ENCODE data around the gene CAPN12.

The CAPN12 gene

DNA sequence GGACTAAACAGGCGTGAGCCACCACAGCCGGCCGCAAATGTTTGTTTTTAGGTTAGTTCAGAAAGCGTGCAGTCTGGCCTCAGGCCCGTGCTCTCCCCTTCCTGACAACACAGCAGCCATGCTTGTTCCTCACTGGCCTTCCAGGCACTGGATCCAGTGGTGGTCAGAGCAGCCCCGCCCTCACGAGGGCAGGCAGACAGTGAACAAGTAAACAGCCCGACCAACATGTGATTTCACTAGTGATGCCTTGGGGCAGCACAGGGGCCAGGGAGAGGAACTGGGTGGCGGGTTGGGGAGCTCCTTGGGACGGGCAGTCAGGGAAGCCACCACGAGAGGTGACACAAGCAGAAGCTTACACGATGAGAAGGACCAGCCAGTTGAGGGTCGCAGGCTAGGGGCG lies 40.8 kb downstream of the CAPN12 start:
- Histone ChIP-seq H2AFZ (ENCODE audit: low read depth, low read length) (no peak overlapping the region), H3K27me3 (ENCODE audit: insufficient read depth, low read length) (no peaks in the 10 kb centered on the region), H3K4me3 (ENCODE audit: low read length) (no peak overlapping the region), H3K36me3 (ENCODE audit: insufficient read depth, low read length) (peaks cover 75% of the 10 kb centered on the region), H3K4me1 (ENCODE audit: insufficient read depth, low read length) (peaks cover 8% of the 10 kb centered on the region), H3K9me3 (ENCODE audit: low read length) (no peaks in the 10 kb centered on the region)

DNA sequence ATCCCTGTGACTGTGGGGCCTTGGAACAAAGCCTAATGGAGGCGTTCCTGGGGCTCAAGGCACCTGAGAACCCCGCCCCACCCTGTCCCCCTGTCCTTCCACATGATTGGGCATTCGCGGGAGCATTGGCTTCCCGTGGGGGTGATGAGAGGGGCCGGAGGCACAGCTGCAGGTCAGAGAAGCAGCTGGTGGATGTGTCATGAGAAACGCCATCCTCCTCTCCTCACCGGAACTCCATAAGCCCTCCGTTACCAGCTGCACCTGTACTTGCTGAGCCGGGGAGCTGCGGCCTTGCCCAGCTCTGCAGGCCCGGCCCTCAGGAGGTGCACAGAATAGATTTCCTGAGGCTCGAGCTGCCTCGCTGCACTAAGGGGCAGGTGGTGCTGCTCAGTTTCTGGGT lies 42.0 kb downstream of the CAPN12 start:
- Histone ChIP-seq H3K27me3 (ENCODE audit: insufficient read depth, low read length) (no peaks in the 10 kb centered on the region), H3K4me3 (ENCODE audit: low read length) (no peak overlapping the region), H2AFZ (ENCODE audit: low read depth, low read length) (no peak overlapping the region), H3K36me3 (ENCODE audit: insufficient read depth, low read length) (peaks cover 64% of the 10 kb centered on the region), H3K9me3 (ENCODE audit: low read length) (no peaks in the 10 kb centered on the region), H3K4me1 (ENCODE audit: insufficient read depth, low read length) (peaks cover 20% of the 10 kb centered on the region)

DNA sequence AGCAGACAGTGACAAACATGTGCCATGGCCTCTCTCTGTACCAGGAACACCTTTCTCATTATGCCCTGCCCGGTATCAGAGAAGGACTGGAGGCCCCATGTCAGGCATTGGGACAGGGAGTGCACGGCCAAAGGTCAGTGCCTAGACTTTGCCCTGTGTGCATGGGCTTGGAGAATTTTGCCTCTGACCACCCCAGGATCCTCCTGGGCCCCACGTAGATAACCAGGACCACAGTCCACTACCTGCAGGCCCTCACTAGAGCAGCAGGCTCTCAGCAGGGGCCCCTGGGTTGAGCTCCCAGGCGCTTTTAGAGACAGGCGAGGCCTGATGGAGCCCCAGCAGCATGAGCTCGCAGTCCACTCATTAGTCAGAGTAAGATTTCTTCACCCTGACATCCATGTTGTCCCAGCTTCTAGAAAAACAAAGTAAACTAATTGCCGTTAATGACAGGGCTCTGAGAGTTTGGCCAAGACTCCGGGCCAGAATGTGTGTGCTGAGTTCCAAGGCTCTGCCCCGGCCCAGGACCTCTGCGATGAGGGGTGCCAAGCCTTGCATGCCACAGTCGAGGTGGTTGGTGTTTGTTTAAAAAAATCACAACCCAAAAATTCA lies 42.7 kb downstream of the CAPN12 start:
- H3K27me3 ChIP-seq (ENCODE audit: insufficient read depth, low read length), result no peaks in the 10 kb centered on the region
- H3K36me3 ChIP-seq (ENCODE audit: insufficient read depth, low read length), result peaks cover 57% of the 10 kb centered on the region

DNA sequence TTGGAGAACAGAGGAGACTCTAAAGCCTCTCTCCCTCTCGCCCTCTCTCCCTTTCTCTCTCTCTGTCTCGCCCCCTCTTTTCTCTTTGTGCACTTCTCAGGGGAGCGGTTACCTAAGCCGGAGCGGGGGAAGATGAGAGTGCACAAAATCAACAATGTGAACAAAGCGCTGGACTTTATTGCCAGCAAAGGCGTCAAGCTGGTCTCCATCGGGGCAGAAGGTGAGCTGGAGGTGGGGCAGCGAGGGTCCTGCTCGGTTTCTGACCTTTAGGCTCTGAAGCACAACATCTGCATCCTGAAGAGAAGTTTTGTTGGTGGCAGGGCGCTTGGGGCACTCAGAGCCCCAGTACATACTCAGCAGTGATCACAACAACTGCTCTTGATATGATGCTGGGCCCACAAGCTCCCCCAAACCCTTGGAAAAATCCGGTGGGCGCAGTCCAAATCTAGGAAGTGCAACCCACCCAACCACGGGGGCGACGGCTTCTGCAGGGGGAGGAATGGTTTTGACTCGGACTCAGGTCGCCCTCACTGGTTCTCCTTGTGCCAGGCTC lies 43.3 kb downstream of the CAPN12 start:
- H2AFZ ChIP-seq (ENCODE audit: low read depth, low read length), result no peak overlapping the region
- no peaks in the 10 kb centered on the region for H3K9me3 ChIP-seq (ENCODE audit: low read length)
- no peaks in the 10 kb centered on the region for H3K27me3 ChIP-seq (ENCODE audit: insufficient read depth, low read length)
- H3K36me3 ChIP-seq (ENCODE audit: insufficient read depth, low read length), result peaks cover 51% of the 10 kb centered on the region
- peaks cover 20% of the 10 kb centered on the region for H3K4me1 ChIP-seq (ENCODE audit: insufficient read depth, low read length)
- no peak overlapping the region for H3K4me3 ChIP-seq (ENCODE audit: low read length)

More for the DNA sequence above, 42.7 kb downstream of the CAPN12 start:
- Histone ChIP-seq H2AFZ (ENCODE audit: low read depth, low read length) (no peak overlapping the region), H3K4me3 (ENCODE audit: low read length) (no peak overlapping the region), H3K9me3 (ENCODE audit: low read length) (no peaks in the 10 kb centered on the region), H3K4me1 (ENCODE audit: insufficient read depth, low read length) (peaks cover 20% of the 10 kb centered on the region)

DNA sequence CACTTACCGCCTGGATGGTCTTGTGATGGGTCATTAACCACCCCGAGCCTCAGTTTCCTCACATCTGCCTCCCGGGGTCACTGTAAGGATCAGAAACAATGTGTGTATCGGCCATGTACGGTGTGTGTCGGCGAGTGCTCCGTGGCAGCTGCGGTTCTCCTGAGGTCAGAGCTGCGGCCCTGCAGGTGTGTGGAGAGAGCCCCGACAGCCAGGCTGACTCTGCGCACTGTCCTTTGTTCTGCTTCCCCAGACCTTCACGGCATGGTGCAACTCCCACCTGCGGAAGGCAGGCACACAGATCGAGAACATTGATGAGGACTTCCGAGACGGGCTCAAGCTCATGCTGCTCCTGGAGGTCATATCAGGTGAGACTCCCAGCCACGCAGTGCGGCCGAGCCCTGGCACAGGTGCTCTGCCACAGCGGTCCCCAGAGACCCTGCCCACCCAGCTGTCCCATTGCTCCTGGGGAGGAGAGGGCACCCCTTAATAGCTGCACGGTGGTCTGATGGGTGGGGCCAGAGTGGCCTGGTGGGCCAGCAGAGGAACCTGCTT lies 43.8 kb downstream of the CAPN12 start:
- H3K36me3 ChIP-seq (ENCODE audit: insufficient read depth, low read length), result peaks cover 46% of the 10 kb centered on the region
- H3K4me1 ChIP-seq (ENCODE audit: insufficient read depth, low read length), result peaks cover 21% of the 10 kb centered on the region
- no peak overlapping the region for H3K4me3 ChIP-seq (ENCODE audit: low read length)
- H3K27me3 ChIP-seq (ENCODE audit: insufficient read depth, low read length), result no peaks in the 10 kb centered on the region
- H3K9me3 ChIP-seq (ENCODE audit: low read length), result no peaks in the 10 kb centered on the region
- H2AFZ ChIP-seq (ENCODE audit: low read depth, low read length), result no peak overlapping the region

DNA sequence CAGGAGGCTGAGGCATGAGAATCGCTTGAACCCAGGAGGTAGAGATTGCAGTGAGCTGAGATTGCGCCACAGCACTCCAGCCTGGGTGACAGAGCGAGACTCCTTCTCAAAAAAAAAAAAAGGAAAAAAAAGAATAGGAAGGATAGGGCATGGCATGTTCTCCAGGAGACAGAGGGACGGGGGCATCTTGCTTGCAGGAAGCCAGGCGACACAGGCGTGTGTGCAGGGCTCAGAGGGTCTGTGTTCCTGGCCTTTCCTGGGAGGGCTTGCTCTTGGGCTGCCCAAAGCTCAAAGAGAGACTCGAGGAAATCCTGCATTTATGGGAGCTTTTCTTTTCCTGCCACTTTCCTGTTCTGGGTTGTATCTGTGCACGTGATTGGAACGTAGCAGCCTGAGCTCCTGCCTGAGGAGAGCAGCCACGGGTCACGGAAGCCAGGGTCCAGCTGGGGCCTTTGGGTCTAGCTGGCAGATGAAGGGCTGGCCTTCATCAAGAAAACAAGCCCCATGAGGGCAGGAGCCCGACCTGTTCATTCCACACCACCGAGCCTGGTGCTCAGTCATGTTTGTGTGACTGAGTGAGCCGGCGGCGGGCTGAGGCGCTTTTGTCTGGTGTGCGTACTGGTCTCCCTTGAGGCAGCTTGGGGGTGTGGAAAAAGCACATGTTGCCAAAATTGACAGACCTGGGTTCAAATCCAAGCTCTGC lies 44.5 kb downstream of the CAPN12 start:
- peaks cover 42% of the 10 kb centered on the region for H3K36me3 ChIP-seq (ENCODE audit: insufficient read depth, low read length)

DNA sequence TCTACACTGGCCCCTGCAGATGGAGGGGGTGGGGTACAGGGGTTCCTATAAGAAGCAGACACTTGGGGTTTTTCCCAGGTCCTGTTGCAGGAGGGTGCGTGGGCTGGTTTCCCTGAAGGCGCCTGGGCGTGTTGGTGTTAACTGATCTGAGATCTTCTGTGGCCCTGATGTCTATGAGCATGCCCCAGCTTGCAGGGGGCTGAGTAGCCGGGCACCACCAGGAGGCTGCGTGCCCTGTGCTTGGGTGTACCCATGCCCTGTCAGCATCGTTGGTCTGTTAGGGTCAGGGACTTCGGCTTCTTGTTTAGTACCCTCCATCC lies 45.3 kb downstream of the CAPN12 start:
- H3K9me3 ChIP-seq (ENCODE audit: low read length), result no peaks in the 10 kb centered on the region
- H3K4me3 ChIP-seq (ENCODE audit: low read length), result no peak overlapping the region
- peaks cover 23% of the 10 kb centered on the region for H3K4me1 ChIP-seq (ENCODE audit: insufficient read depth, low read length)
- no peak overlapping the region for H2AFZ ChIP-seq (ENCODE audit: low read depth, low read length)
- peaks cover 34% of the 10 kb centered on the region for H3K36me3 ChIP-seq (ENCODE audit: insufficient read depth, low read length)
- H3K27me3 ChIP-seq (ENCODE audit: insufficient read depth, low read length), result no peaks in the 10 kb centered on the region

More for the DNA sequence above, 44.5 kb downstream of the CAPN12 start:
- Histone ChIP-seq H3K4me3 (ENCODE audit: low read length) (no peak overlapping the region), H3K9me3 (ENCODE audit: low read length) (no peaks in the 10 kb centered on the region), H3K27me3 (ENCODE audit: insufficient read depth, low read length) (no peaks in the 10 kb centered on the region), H3K4me1 (ENCODE audit: insufficient read depth, low read length) (peaks cover 22% of the 10 kb centered on the region), H2AFZ (ENCODE audit: low read depth, low read length) (no peak overlapping the region)

DNA sequence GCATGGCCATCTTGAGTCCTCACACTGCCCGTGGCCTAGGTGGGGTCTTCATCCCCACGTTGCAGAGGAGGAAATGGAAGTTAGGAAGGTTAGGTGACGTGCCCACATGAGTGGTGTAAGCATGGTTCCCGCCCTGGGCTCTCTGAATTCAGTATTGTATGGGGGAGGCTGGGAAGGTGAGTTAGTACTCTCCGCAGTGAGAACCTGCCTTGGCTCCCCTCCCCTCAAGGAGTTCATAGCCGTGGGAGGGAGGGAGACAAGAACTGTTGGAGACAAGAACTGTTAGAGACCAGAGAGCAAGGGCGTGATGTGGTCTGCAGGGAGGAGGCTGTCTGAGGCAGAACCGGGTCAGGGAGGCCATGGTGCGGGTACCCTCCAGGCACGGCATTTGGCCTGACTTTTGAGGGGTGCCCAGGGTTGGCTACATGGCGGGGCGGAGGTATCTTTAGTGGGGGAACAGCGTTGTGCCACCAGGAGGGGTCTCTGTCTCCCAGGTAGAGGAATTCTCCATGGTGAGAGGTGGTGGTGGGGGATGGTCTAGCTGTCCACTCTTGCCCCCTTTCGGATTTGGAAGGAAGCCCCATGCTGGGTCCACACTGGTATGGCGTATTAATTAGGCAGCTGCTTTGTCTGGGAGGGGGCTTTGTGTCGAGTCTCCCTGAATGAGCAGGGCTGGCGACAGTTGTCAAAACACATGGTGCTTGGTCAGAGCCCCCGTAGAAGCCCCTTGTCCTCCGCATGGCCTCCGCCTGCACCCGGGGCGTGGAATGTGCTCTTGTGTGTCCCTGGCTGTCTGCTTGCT lies 45.8 kb downstream of the CAPN12 start:
- H2AFZ ChIP-seq (ENCODE audit: low read depth, low read length), result no peak overlapping the region
- H3K4me1 ChIP-seq (ENCODE audit: insufficient read depth, low read length), result peaks cover 28% of the 10 kb centered on the region
- no peaks in the 10 kb centered on the region for H3K27me3 ChIP-seq (ENCODE audit: insufficient read depth, low read length)
- peaks cover 29% of the 10 kb centered on the region for H3K36me3 ChIP-seq (ENCODE audit: insufficient read depth, low read length)
- no peaks in the 10 kb centered on the region for H3K9me3 ChIP-seq (ENCODE audit: low read length)
- no peak overlapping the region for H3K4me3 ChIP-seq (ENCODE audit: low read length)

DNA sequence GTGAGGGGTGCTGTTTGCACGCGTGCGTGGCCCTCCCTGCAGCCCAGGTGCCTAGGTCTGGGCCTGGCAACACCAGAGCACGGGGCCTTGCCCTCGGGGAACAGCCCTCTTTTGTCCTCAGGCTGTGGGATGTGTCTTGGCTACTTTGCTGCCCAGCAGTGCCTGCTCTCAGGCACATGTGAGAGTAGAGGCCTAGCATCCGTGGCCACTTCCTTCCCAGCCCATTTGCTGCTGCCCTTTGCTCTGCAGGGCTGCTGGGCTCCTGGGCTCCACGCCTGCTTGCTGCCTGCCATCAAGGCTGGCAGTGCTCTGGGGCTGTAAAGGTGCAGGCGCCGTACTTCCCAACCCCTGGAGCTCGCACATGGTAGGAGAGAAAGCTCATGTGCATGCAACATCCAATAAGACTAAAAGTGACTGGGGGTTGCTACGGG lies 46.6 kb downstream of the CAPN12 start:
- Histone ChIP-seq H3K9me3 (ENCODE audit: low read length) (no peaks in the 10 kb centered on the region), H3K4me3 (ENCODE audit: low read length) (no peak overlapping the region), H3K4me1 (ENCODE audit: insufficient read depth, low read length) (peaks cover 36% of the 10 kb centered on the region), H2AFZ (ENCODE audit: low read depth, low read length) (no peak overlapping the region), H3K27me3 (ENCODE audit: insufficient read depth, low read length) (no peaks in the 10 kb centered on the region), H3K36me3 (ENCODE audit: insufficient read depth, low read length) (peaks cover 24% of the 10 kb centered on the region)

DNA sequence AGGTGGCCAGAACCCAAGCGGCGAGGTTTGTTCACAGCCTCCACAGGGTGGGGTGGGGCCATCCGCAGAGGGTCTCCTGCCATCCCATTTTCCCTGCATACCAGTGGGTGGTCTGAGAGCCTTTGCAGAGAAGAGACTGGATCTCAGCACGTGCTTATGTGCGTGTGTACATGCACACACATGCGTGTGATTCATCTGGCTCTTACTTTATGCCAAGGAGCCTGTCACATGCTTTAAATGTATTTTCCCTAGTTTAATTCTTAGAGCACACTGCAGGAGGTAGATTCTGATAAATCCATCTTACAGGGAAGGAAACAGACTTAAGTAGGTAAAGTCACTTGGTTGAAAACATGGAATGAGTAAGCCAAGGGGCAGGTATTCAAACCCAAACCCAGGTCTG lies 47.1 kb downstream of the CAPN12 start:
- Histone ChIP-seq H3K27me3 (ENCODE audit: insufficient read depth, low read length) (no peaks in the 10 kb centered on the region), H3K9me3 (ENCODE audit: low read length) (no peaks in the 10 kb centered on the region), H3K36me3 (ENCODE audit: insufficient read depth, low read length) (peaks cover 19% of the 10 kb centered on the region), H3K4me1 (ENCODE audit: insufficient read depth, low read length) (peaks cover 41% of the 10 kb centered on the region), H3K4me3 (ENCODE audit: low read length) (no peak overlapping the region), H2AFZ (ENCODE audit: low read depth, low read length) (no peak overlapping the region)

DNA sequence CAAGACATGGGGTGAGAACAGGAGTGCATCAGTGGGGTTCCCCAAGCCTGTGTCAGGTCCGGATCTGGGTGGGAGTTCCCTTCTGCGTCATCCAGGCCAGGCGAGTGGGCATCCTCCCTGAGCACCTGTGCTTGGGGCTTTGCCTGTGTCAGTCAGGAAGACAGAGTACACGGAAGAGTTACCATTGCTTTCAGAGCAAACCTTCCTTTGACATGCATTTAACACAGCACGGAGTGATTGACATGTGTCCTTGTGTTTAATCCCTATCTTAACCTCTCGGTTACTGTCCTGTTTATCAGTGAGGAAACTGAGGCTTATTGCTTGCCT lies 47.6 kb downstream of the CAPN12 start:
- no peak overlapping the region for H3K4me3 ChIP-seq (ENCODE audit: low read length)
- no peaks in the 10 kb centered on the region for H3K9me3 ChIP-seq (ENCODE audit: low read length)
- peaks cover 44% of the 10 kb centered on the region for H3K4me1 ChIP-seq (ENCODE audit: insufficient read depth, low read length)
- no peaks in the 10 kb centered on the region for H3K27me3 ChIP-seq (ENCODE audit: insufficient read depth, low read length)
- no peak overlapping the region for H2AFZ ChIP-seq (ENCODE audit: low read depth, low read length)
- peaks cover 15% of the 10 kb centered on the region for H3K36me3 ChIP-seq (ENCODE audit: insufficient read depth, low read length)

DNA sequence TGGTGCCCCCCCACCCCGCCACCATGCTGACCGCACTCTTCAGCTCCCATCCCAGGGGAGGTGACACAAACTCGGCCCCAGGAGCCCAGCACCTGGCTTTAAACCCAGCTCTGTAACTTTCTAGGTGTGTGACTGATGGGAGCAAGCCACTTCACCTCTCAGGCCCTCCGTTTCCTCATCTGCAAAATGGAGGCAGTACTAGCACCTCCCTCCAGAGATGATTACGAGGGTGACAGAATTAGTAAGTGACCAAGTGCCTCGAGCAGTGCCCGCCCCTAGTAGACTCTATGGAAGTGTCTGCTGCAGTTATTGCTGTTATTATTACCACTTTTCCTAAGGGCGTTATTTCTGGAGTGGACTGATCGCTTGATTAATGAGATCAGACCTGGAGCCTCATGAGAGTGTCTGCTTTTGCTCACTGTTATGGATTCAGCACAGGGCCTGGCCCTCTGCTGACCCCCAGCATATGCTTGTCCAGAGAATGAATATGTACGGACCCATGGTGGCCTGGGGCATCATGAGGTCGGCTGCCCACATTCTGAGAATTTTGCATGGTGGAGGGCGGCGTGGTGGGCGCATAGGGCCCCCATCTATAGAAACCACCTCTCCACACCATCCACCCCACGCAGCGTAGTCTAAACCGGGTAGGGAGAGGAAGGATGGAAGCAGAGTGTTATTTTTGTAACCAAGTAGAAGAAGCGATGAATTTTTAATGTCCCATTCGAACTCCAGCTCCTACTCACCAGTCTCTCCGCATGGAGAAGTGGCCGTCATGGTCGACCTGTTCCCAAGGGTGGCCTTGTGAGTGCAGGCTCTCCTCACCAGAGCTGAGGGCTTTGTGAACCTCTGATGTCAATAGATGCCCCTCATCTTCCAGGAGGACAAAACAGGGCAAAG lies 48.2 kb downstream of the CAPN12 start:
- H2AFZ ChIP-seq (ENCODE audit: low read depth, low read length), result no peak overlapping the region
- H3K4me3 ChIP-seq (ENCODE audit: low read length), result no peak overlapping the region
- no peaks in the 10 kb centered on the region for H3K9me3 ChIP-seq (ENCODE audit: low read length)
- H3K36me3 ChIP-seq (ENCODE audit: insufficient read depth, low read length), result peaks cover 12% of the 10 kb centered on the region
- H3K27me3 ChIP-seq (ENCODE audit: insufficient read depth, low read length), result no peaks in the 10 kb centered on the region
- peaks cover 44% of the 10 kb centered on the region for H3K4me1 ChIP-seq (ENCODE audit: insufficient read depth, low read length)

All from neuron (in vitro differentiated cells).